K562 (cell line): ENCODE measurements around the gene VDAC1. TPM values are rescaled to one million over a fixed set of nuclear protein-coding genes. Genes with fewer than 3 reads are reported as not detected.

Experiments
- ATAC-seq: fragments of 200-7000 bp; cut with Tn5 transposase; 3 replicates; pipeline ENCODE4 v1.9.1; 2020; ENCODE audit warnings: moderate library complexity
- BruUV-seq: library from RNA; stranded (reverse); fragments of 400-500 nt; replicated peaks from 2 replicates; lab custom pipeline; 2021; lab: Mats Ljungman, UMichigan
- CTCF ChIA-PET: fragments of 300-600 bp; formaldehyde crosslinking; extraction: SDS; loops from one replicate; lab custom pipeline; 2021; ENCODE audit warnings: low intra/inter-chr PET ratio; lab: Yijun Ruan, JAX
- POLR2A ChIA-PET: fragments of 300-600, 350-650 bp; sonication (Branson Sonifier 250); formaldehyde crosslinking; extraction: SDS; loops from one replicate; lab custom pipeline; 2021; ENCODE audit warnings: antibody characterized with exemption, inconsistent platforms; lab: Yijun Ruan, JAX
- DNase-seq, 4 experiments: peaks; one replicate each; pipeline versions ENCODE4 v3.0.0 to v3.0.0-alpha.2; 2011 to 2018; ENCODE audit warnings: low spot score in 3 of 4, mixed read lengths in 3 of 4; ENCODE audit errors: extremely low read depth in 1 of 4
- FAIRE-seq: peaks from 2 replicates; lab custom pipeline; 2011; peaks lifted over from hg19 to GRCh38; lab: Jason Lieb, UNC
- H2AFZ ChIP-seq: 2 replicates; pipeline ENCODE4 v1.6.0; 2011; ENCODE audit warnings: low read depth, low read length, control low read depth, inconsistent platforms
- H3K27ac ChIP-seq: fragments of 200-600 bp; 3 replicates; pipeline ENCODE4 v1.8.0; 2011; ENCODE audit warnings: low read depth, mild to moderate bottlenecking, control low read depth, inconsistent platforms, low read length, moderate library complexity, mixed read lengths; ENCODE audit errors: extremely low read depth
- H3K27me3 ChIP-seq, 2 experiments: fragments of 300-600 bp in 1 of 2; 2 replicates in 1 of 2; 3 replicates in 1 of 2; pipeline versions ENCODE4 v1.6.0 to v1.8.0; 2011; ENCODE audit warnings: inconsistent platforms in 2 of 2, low read length in 2 of 2, mild to moderate bottlenecking in 1 of 2, mixed read lengths in 1 of 2, moderate library complexity in 1 of 2; ENCODE audit not compliant: control insufficient read depth in 2 of 2, insufficient read depth in 2 of 2
- H3K36me3 ChIP-seq: fragments of 300-600 bp; 3 replicates; pipeline ENCODE4 v1.8.0; 2011; ENCODE audit warnings: mild to moderate bottlenecking, low read length, inconsistent platforms; ENCODE audit not compliant: control insufficient read depth, insufficient read depth
- H3K4me1 ChIP-seq, 2 experiments: fragments of 200-600 bp in 1 of 2; replicated peaks in 1 of 2; 2 replicates in 1 of 2; 3 replicates in 1 of 2; pipeline versions ENCODE4 v1.5.1 to v1.8.0; 2011; ENCODE audit warnings: inconsistent platforms in 2 of 2, low read length in 2 of 2, mild to moderate bottlenecking in 1 of 2, mixed read lengths in 1 of 2, moderate library complexity in 1 of 2; ENCODE audit not compliant: control insufficient read depth in 2 of 2, insufficient read depth in 2 of 2
- H3K4me2 ChIP-seq: 2 replicates; pipeline ENCODE4 v1.6.1; 2011; ENCODE audit warnings: low read length, control low read depth, inconsistent platforms, mixed read lengths; ENCODE audit not compliant: insufficient read depth
- H3K4me3 ChIP-seq: fragments of 200-600 bp; sonication (generic), shearing (Covaris generic); 2 replicates; pipeline ENCODE4 v1.5.1; 2016; ENCODE audit warnings: control low read depth, inconsistent platforms
- H3K79me2 ChIP-seq: fragments of 200-600 bp; 3 replicates; pipeline ENCODE4 v1.8.0; 2011; ENCODE audit warnings: low read length, inconsistent platforms; ENCODE audit not compliant: control insufficient read depth, insufficient read depth
- H3K9ac ChIP-seq, 2 experiments: 2 replicates each; pipeline versions ENCODE4 v1.6.0 to v1.6.1; 2011; ENCODE audit warnings: low read depth in 2 of 2, low read length in 2 of 2, control low read depth in 1 of 2, inconsistent platforms in 1 of 2, mild to moderate bottlenecking in 1 of 2, mixed read lengths in 1 of 2; ENCODE audit not compliant: insufficient read depth in 1 of 2
- H3K9me1 ChIP-seq: one replicate; pipeline ENCODE4 v1.6.0; 2011; ENCODE audit warnings: inconsistent platforms, mild to moderate bottlenecking, low read length, moderate library complexity; ENCODE audit not compliant: control insufficient read depth, insufficient read depth
- H3K9me3 ChIP-seq: replicated peaks from 2 replicates; pipeline ENCODE4 v1.5.1; 2011; ENCODE audit warnings: low read depth, low read length, inconsistent platforms; ENCODE audit not compliant: control insufficient read depth, insufficient read depth
- H4K20me1 ChIP-seq: replicated peaks from 2 replicates; pipeline ENCODE4 v1.6.1; 2011; ENCODE audit warnings: low read length, inconsistent platforms, mixed read lengths; ENCODE audit not compliant: control insufficient read depth, insufficient read depth
- ILF3 ChIP-seq: fragments of 450-650 bp; IDR thresholded peaks from 2 replicates; pipeline ENCODE4 v1.6.1; 2018; ENCODE audit warnings: antibody characterized with exemption, mild to moderate bottlenecking, moderate library complexity, borderline replicate concordance
- NCOA1 ChIP-seq: fragments of 450-650 bp; IDR thresholded peaks from 2 replicates; pipeline ENCODE4 v1.6.1; 2016; ENCODE audit warnings: low read depth
- NONO ChIP-seq, 2 experiments: fragments of 200-400 bp in 1 of 2; fragments of 450-650 bp in 1 of 2; formaldehyde crosslinking in 1 of 2; IDR thresholded peaks; 2 replicates each; pipeline ENCODE4 v1.6.1; 2017; ENCODE audit warnings: low read depth in 2 of 2, mild to moderate bottlenecking in 2 of 2, moderate library complexity in 2 of 2, low read length in 1 of 2
- PPARD ChIP-seq: fragments of 250-450 bp; sonication (Bioruptor Pico); IDR thresholded peaks from 2 replicates; pipeline ENCODE4 v1.8.0; 2022; ENCODE audit warnings: inconsistent platforms, mild to moderate bottlenecking, moderate library complexity
- SAP30 ChIP-seq: fragments of 200-600 bp; sonication (generic); IDR thresholded peaks from 2 replicates; pipeline ENCODE4 v1.6.1; 2012; ENCODE audit warnings: borderline replicate concordance, low read depth, mild to moderate bottlenecking, moderate library complexity, low read length, control low read depth, inconsistent platforms; ENCODE audit not compliant: insufficient read depth, poor library complexity, severe bottlenecking
- SRSF1 ChIP-seq: fragments of 200-400 bp; formaldehyde crosslinking; IDR thresholded peaks from 2 replicates; pipeline ENCODE4 v1.6.1; 2017; ENCODE audit warnings: mild to moderate bottlenecking, low read depth, low read length, moderate library complexity
- STAT5B ChIP-seq: fragments of 250-450 bp; sonication (Bioruptor Pico); IDR thresholded peaks from 2 replicates; pipeline ENCODE4 v1.8.0; 2021; ENCODE audit warnings: mild to moderate bottlenecking, inconsistent platforms
- ZBTB7A ChIP-seq: IDR thresholded peaks from 2 replicates; pipeline ENCODE4 v1.6.1; 2011; ENCODE audit warnings: low read depth, mild to moderate bottlenecking, low read length, moderate library complexity, borderline replicate concordance; ENCODE audit not compliant: control insufficient read depth
- ZNF197 ChIP-seq: fragments of 200-800 bp; sonication (Bioruptor generic); IDR thresholded peaks from 2 replicates; pipeline ENCODE4 v1.6.1; 2016; ENCODE audit warnings: low read depth, missing genetic modification characterization, missing compliant biosample characterization
- ZNF318 ChIP-seq, 2 experiments: fragments of 450-650 bp; IDR thresholded peaks; 2 replicates each; pipeline ENCODE4 v1.6.1; 2016; ENCODE audit warnings: mild to moderate bottlenecking in 2 of 2, borderline replicate concordance in 1 of 2, low read depth in 1 of 2, moderate library complexity in 1 of 2
- WGBS: fragments of 100-300 bp; shearing (Covaris generic); methylation state at CpG from one replicate; pipeline ENCODE4 v1.1.6; 2016; ENCODE audit warnings: low coverage, mixed read lengths; ENCODE audit not compliant: insufficient coverage; ENCODE audit errors: missing lambda C conversion rate; 5-methylcytosine and 5-hydroxymethylcytosine counted together
- in situ Hi-C: fragments of 300-500 bp; cut with MboI; formaldehyde crosslinking; loops from 4 replicates; pipeline ENCODE4 v1.15.0; 2018; ENCODE audit warnings: inconsistent platforms, mixed read lengths
- intact Hi-C: fragments of 100-400 bp; cut with micrococcal nuclease; formaldehyde crosslinking; loops from 2 replicates; pipeline ENCODE4 v1.14.2; 2022
- polyA plus RNA-seq, 8 experiments: library from polyadenylated mRNA; depleted of rRNA in 4 of 8; stranded (reverse) in 5 of 8; unstranded in 3 of 8; fragments of >200 nt; fragmentation: Nextera tagmentation in 2 of 8; fragmentation: Illumina TruSeq in 1 of 8; extraction: Ambion mirVana in 2 of 8; extraction: Trizol in 1 of 8; gene quantifications; 2 replicates each; pipeline versions ENCODE4 v1.2.1 to v1.2.3, GENCODE V29; 2011 to 2014; ENCODE audit warnings: inconsistent platforms in 1 of 8, missing spikeins in 1 of 8
- total RNA-seq, 7 experiments: library from RNA; depleted of rRNA in 6 of 7; stranded (reverse); fragments of >200 nt in 6 of 7; fragmentation: Illumina TruSeq in 2 of 7; extraction: Trizol in 2 of 7; gene quantifications; 2 replicates each; pipeline versions ENCODE4 v1.2.1 to v1.2.3, GENCODE V29; 2011 to 2021; ENCODE audit warnings: low replicate concordance in 1 of 7
- TF ChIP-seq, protein P1 (sequence below): fragments of 450-650 bp; IDR thresholded peaks from 2 replicates; pipeline ENCODE4 v1.6.1; 2016; ENCODE audit warnings: mild to moderate bottlenecking

VDAC1 gene
- total and polyA plus RNA-seq, 9 of the 15 experiments (the other 6 are each of a cell fraction or from before 2014, with no cell fraction given): 168 to 366 (median 293) TPM

DNA sequence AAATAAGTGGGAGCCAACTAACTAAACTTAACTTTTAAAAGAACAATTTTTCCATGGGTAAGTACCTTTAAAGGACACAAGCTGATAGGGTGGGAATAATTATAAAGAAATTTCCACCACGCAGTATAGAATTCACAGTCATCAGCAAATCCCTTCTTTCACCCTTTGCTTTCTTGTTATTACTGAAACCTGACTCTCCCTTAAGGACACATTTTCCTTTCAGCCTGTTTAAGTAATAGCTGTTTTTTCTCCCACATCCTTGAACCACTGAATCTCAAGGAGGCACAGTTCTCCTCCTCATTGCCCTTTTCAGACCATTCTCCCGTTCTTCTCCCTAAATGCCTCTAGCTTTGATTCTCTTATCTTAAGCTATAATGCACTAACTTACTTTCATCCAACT is 42.6 kb downstream of the VDAC1 start:
- H3K4me1 ChIP-seq: peaks cover 0 to 17% of the 10 kb centered on the region in 2 experiments; a peak in 3 of 5 replicates
- no peak for FAIRE-seq
- H3K4me2 ChIP-seq: no peak overlapping the region
- in situ Hi-C loops: no loop called here
- CTCF ChIA-PET: no interaction called here
- H3K9me1 ChIP-seq: no peaks in the 10 kb centered on the region
- H2AFZ ChIP-seq: no peak overlapping the region
- peaks cover 69% of the 10 kb centered on the region for H3K79me2 ChIP-seq
- H3K27me3 ChIP-seq: no peaks in the 10 kb centered on the region
- intact Hi-C loops: no loop called here
- no peak overlapping the region for H3K4me3 ChIP-seq
- 35% methylated on average over 2 of the region's 2 CpGs for WGBS
- no TSS peak for BruUV-seq
- H3K36me3 ChIP-seq: peaks cover 40% of the 10 kb centered on the region
- DNase-seq: no peak
- POLR2A ChIA-PET: interaction anchor here (0.5 to 2.1 kb wide), 5 partner anchors 9 to 79 kb away, joined by 3 to 13 read pairs (median 7); no protein-coding TSS in a partner anchor
- no peaks in the 10 kb centered on the region for H3K9me3 ChIP-seq
- ATAC-seq: no peak; the same call in 2 of the 3 replicates
- TF ChIP-seq NCOA1 (no peak), SAP30 (no peak), ILF3 (no peak), ZNF197 (CRISPR knock-in tag) (no peak), ZNF318 (IDR thresholded peaks at IDR 0.05; ENCODE audit: borderline replicate concordance in 1 of 2, low read depth in 1 of 2) (no peak), SRSF1 (no peak), PPARD (CRISPR knock-in tag) (no peak), STAT5B (CRISPR knock-in tag) (no peak), NONO (IDR thresholded peaks at IDR 0.05; ENCODE audit: low read depth in 2 of 2, low read length in 1 of 2) (no peak), ZBTB7A (no peak)
- TF ChIP-seq, protein P1, sequence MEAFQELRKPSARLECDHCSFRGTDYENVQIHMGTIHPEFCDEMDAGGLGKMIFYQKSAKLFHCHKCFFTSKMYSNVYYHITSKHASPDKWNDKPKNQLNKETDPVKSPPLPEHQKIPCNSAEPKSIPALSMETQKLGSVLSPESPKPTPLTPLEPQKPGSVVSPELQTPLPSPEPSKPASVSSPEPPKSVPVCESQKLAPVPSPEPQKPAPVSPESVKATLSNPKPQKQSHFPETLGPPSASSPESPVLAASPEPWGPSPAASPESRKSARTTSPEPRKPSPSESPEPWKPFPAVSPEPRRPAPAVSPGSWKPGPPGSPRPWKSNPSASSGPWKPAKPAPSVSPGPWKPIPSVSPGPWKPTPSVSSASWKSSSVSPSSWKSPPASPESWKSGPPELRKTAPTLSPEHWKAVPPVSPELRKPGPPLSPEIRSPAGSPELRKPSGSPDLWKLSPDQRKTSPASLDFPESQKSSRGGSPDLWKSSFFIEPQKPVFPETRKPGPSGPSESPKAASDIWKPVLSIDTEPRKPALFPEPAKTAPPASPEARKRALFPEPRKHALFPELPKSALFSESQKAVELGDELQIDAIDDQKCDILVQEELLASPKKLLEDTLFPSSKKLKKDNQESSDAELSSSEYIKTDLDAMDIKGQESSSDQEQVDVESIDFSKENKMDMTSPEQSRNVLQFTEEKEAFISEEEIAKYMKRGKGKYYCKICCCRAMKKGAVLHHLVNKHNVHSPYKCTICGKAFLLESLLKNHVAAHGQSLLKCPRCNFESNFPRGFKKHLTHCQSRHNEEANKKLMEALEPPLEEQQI: no peak
- TF ChIP-seq, all 486 proteins: peak for 0
- H4K20me1 ChIP-seq: no peaks in the 10 kb centered on the region
- no peak overlapping the region for H3K9ac ChIP-seq
- no peak overlapping the region for H3K27ac ChIP-seq
